DND-41 (cell line): ENCODE measurements around the gene AHNAK.

Source experiments
- CTCF ChIP-seq: IDR thresholded peaks from 2 replicates; pipeline ENCODE4 v1.5.1; 2012; ENCODE audit warnings: borderline replicate concordance, low read length, moderate library complexity, mild to moderate bottlenecking; ENCODE audit not compliant: poor library complexity, severe bottlenecking; ENCODE audit errors: extremely low read depth
- EZH2 ChIP-seq: IDR thresholded peaks from 3 replicates; pipeline ENCODE4 v1.6.1; 2012; ENCODE audit warnings: borderline replicate concordance, low read depth, mild to moderate bottlenecking, moderate library complexity, low read length, inconsistent platforms; ENCODE audit not compliant: severe bottlenecking

DNA sequence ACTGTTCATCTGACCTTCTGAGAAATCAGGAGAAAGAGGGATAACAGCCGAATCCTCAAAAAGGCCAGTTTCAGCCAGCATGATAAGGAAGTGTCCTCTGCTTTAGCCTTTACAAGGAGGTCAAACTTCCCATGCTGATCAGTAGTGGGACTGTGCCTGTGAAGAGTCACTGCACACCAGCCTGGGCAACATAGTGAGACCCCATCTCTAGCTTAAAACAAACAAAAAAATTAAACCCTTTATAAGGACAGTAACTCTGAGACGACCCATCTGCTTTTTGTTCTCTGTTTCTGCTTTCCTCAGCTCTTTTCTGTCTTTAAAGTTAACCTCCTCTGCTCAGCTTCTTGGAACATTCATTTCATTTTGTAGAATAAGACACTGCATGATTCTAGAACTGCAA is 78.0 kb downstream of the AHNAK start:
- TF ChIP-seq CTCF = no peak
- TF ChIP-seq EZH2 = no peak
